ENCODE results near the gene KCNJ6.

KCNJ6 gene

GRCh38 chr21:37903396-37903795 lies 12.9 kb downstream of the KCNJ6 start:
- DNase-seq = no peak

DNA sequence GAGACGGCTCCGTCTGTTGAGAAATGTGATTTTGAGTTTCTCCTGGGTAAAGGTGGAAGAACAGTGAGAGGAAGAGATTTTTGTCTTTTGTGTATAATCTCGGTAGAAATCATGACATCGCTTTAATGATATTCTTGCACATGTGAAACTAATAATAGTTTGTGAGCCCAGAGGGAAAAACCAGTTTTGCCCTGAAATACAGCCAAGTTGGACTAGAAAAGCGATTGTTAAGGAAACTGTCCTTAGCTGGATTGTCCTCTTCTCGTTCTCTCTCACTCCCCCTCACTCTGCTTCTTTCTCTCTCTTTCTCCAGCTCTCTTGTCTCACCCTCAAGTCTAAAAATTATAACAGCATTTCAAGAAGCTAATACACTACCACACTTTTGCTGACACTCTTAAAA lies 17.1 kb downstream of the KCNJ6 start:
- DNase-seq = no peak

DNA sequence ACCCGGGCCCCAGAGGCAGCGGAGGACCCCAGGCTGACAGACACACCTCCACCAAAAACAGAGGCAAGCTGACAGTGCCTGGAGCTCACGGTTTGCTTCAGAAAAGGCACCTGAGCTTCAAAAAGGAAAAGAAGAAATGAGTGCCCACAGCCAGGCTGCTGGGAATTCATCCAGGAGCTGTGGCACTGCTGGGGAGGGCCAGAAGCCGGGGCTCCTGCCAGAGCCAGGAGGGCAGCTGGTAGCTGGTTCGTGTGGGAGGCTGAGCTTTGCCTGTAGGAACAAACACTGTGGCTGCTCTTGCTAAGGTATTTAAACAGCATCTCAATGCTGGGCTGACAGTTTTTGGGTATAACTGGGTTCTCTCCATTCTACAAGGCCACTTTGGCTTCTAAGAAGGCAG lies 19.5 kb downstream of the KCNJ6 start:
- DNase-seq = no peak

DNA sequence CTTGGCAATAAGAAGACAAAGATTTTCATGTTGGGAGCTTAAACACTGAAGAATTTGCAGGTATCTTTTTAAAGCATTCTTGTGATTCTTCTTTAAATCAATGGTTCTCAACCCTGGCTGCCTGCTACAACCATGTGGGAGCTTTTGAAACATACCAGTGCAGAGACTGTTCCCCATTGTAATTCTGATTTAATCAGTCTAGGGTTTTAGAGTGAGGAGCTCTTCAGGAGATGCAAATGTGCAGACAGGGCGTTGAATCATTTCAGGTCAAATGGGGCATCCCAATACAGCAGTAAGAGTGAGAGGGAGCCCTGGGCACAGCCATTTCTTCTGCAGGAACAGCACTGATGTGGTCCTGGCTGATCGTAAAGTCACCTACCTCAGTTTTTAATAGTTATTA lies 24.3 kb downstream of the KCNJ6 start:
- DNase-seq = no peak

GRCh38 chr21:37888659-37889058 lies 27.6 kb downstream of the KCNJ6 start:
- no peak for DNase-seq

DNA sequence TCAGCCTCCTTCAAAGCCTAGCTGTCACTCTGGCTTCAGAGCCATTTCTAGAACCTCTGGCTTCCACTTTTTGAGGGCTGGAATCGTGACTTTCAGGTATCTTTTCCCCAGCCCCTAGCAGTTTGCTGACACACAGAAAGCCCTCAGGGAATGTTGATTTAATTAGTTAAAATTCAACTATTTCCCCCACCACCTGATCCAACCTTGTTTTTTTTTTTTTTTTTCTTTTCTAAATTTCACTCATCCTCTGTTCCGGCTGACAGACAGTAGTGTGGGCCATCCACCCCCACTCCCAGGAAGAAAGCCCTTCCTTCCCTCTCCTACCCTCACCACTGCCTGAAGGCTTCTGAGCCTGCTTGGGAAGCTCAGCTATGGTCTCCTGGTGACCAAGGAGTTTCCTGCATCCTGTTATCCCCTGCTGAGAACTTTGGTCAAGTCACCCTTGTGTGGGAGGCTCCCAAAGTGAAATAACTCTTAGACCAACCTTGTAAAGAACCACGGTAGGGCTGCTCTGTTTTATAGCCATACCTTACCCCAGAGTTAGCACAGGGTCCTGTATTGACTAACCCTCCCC lies 29.4 kb downstream of the KCNJ6 start:
- no peak for DNase-seq

DNA sequence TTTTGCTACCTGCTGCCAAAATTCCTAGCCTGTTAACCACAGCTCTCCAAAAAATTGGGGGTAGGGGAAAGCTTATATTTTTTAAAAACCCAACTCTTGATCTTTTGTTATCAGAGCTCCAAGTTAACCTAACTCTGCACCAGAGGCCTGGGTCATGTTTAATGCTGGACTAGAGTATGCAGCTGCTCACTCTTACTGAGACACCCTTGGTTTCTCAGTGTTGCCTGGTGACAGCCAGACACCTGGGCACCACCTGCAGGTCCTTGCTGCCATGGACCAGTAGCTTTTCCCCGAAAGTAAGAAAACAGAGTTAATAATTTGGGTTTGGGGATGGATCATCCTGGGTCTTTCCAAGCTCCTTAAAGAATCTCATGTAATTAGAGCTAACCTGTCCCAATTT lies 30.1 kb downstream of the KCNJ6 start:
- no peak for DNase-seq

DNA sequence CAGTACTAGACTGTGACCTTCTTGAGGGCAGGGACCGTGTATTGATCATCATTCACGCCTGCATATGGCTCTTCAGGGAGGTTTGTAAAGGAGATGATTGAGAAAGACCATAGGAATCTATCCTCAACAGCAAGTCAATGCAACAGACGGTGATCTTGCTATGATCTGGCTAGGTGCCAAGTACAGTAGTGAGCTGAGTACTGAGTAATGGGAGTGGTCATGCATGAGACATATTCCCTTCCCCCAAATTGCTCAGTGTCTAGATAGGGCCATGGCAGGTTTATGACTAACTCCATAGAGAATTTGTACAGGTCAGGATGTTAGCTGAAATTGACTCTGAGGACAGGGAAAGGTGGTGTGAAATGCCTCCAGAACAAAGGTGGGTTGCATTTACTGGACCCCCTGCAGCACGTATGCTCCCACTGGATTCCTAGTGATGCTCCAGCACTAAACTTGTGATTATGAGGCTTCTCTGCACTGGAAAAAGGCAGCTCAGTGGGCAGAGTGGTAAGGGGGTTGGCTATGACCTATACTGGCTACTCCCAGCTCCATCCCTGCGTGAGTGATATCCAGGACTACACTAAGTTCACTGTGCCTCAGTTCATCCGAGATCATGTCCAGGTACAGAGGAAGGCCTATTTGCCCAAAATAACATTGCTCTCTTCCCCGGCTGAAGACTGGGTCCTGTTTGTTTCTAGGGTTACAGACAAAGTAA lies 37.2 kb downstream of the KCNJ6 start:
- DNase-seq = peak; percentile 77

- DNase-seq = no peak
Measured at GRCh38 chr21:37877888-37878684, 38.2 kb downstream of the KCNJ6 start.

GRCh38 chr21:37877171-37877570 lies 39.1 kb downstream of the KCNJ6 start:
- peak; percentile 79 for DNase-seq

DNA sequence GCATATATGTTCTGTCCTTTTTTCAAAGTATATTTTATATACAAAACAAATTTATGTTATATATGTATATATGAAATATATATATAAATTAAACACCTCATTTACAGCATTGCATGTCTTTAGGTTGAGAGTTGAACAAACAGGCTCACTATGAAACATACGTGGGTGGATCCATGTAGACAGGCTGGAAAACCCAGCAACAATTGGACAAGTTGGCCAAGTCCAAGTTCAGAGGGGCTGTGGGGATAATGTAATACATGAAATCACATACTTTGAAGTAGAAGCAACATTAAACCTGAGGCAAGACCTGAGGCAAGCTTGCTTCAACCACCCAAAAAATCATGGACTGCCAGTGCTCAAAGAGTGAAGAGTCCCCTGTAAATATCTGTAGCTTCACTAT lies 39.7 kb downstream of the KCNJ6 start:
- no peak for DNase-seq

DNA sequence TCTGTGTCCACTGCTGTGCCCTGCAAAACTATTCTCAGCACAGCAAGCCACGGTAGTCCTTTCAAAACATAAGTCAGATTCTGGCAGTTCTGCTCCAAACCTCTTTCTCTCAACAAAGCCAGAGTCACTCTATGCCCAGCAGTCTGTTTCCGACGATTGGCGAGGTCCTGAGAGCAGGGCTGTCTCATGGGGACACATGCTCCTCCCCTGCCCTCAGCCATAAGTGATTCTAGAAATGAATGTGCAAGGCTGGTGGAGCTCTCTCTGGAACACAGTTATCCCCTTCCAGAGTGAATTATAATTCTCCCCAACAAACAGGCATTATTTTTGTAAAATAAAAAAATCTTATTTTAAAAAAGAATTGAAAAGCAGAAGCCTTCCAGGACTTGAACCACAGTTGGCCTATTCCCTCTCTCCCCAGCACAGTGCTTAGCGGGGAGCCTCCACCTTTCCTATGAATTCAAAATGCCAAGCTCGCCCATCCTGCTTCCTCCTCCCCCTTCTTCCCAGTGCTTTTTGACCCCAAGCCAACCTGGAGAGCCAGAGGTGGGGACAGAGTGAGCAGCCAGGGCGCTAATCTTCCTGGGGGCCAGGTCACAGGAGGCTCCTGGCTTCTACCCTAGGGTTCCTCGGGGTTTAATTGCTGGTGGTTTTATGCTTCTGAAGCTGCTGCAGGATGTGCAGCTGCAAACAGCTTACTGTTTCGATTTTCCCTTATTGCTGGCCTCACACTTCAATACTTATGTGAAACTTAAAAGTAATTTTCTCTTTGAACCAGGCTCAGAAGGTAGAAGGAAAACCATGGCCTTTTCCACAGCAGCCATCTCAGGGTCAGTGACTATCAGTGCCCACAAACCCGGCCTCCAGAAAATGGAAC lies 41.1 kb downstream of the KCNJ6 start:
- DNase-seq = no peak

DNA sequence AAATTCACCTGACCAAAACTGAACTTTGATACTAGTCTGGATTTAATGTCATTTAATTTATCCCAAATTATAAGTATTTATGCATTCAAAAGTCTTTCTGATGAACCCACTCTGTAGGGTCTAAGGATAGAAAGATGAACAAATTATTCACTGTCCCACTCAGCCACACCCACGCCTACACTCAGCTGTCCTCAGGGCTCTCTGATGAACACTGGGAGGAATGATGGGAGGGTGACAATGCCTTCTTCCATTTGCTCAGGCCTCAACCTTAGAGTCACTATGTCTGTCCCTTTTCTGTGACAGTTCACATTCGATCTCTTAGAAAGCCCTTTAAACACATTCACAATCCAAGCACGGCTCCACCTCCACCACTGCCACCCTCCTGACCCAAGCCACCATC lies 41.8 kb downstream of the KCNJ6 start:
- DNase-seq = no peak

DNA sequence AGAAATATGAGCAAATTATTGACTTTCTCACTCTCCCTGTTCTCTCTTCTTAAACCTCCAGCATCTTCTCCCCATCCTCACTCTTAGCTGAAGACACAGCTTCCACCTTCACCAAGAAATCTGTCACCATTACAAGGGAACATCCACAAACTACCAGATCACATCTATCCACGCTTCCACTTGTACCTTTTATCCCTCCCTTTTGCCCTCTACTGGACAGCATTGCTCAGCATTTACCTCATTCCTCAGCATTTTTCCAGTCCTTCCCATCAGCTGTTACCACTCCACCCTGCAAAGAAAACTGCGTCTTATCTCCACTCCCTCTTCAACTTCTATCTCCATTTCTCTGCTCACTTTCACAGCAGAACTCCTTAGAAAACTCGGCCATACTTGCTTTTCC lies 42.6 kb downstream of the KCNJ6 start:
- DNase-seq = no peak

DNA sequence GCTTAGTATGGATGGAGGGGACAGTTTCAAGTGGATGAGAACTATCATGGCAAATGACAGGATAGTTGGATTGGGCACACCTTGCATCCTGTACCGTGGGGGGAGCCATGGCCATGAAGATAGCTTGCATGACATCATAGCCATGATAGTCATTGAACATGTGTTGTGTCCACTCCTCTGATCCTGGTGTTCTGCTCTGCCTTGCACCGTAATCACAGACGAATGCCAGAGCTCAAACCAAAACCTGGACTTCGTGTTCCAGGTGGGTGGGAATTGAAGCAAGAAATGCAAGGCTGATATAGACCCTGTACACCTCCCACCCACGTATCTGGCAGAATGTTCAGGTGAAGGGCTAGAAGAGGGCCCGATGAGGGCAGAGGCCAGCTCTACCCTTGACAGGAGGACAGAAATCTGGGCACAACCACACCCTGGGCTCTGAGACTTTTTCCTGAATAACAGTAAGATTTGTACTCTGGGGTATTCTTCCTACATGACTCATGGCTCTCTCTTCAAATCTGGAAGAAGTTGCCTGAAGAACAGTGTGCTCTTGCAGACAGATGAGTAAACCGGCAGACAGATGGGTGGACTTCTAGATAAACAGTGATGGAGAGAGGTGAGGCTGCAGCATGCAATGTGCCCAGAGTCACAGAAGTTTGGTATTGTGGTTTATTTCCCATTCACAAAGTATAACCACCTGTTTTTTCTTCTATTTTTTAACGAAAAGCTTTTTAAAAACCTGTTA lies 45.0 kb downstream of the KCNJ6 start:
- peak; percentile 34 for DNase-seq

DNA sequence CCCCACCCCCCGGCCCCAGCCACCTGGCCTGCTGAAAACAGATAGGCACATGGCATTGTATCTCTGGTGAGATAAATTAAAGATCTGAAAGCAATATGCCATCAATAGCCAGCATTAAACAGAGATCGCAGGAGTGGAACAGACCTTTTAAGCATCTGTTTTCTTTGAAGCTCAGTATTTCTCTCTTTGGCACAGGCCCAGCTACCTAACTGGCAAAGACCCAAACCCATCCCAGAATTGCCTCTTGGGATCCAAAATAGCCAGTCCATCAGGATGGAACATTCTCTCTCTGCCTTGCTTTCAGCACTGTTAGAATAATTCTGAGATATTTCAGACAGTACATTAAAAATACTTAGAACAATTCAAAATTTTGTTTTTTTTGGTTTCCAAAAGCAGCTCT lies 46.0 kb downstream of the KCNJ6 start:
- DNase-seq = no peak

GRCh38 chr21:37869661-37870060 lies 46.6 kb downstream of the KCNJ6 start:
- no peak for DNase-seq

DNA sequence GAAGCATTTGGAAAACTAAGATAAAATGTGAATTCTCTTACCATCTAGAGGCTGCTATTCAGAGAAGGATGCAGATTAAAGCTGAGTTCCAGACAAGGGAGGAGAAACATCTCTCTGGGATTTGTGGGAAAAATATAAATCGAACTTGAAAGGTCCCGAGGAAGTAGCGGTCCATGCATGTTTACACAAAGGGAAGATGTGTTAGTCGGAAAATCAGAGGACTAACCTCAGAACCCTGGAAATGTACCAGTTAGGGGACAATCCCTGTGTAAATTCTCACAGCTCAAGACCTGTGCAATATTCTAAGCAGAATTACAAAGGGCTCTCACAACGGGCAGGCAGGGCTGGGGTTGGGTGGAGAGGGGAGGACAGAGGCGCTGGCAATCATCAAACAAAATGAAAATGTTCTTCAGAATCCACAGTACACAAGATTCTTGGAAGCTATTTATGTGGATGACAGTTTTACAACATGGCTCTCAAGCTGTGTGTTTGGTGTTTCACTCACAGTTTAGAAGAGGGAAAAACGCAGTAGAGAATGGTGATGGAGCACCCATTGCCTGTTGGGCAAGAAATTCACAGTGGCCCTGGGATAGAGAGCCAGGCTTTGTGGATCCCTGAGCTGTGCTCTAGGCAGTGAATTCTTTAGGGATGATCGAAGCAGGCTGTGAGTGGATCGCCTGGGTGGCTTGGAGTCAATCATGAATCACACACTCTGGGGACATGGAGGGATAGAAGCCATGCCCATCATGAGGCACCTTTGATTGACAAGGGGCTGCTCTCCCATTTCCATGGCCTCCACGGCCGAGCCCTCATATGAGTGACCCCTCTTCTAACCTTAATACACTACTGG lies 47.6 kb downstream of the KCNJ6 start:
- no peak for DNase-seq

DNA sequence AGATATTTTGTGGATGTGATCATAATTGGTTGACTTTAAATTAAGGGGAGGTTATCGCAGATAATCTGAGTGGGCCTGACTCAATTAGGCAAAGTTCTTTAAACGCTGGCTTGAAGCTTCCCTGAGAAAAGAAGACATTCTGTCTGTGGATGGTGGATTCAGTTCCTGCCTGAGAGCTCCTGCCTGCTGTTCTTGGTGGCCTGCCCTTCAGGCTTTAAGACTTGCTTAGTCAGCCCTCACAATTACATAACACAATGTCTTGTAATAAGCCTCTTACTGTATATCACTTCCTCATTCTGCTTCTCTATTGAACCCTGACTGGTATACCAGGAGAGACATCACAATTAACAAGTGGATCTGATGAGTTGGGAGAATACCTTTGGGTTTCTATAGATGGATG lies 50.2 kb downstream of the KCNJ6 start:
- DNase-seq = no peak

GRCh38 chr21:37865156-37865555 lies 51.1 kb downstream of the KCNJ6 start:
- DNase-seq = no peak

- DNase-seq = no peak
Measured at GRCh38 chr21:37863842-37864241, 52.4 kb downstream of the KCNJ6 start.

DNA sequence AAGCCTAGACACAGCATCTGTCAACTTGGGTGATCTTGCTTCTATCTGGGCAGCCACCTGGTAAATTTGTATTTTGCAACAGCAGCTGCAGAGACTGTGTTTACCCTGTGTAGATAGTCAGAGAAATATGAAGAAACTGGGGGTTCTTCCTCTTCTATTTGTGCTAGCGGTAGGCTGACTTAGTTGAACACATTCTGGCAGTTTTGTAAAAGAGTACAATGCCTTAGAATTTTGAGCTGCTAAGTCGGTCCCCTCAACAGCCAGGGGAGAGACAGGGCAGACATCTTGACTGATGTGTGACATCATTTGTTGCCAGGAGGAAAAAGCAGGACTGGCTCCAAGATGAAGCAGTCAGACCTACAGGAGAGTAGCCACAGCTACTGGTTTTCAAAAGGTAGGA lies 53.7 kb downstream of the KCNJ6 start:
- no peak for DNase-seq

All from NCI-H226 (cell line).